Neutrophil (primary cell): ENCODE data around the gene FYCO1.

Experiments used
- H3K27ac ChIP-seq: fragments of 200-600 bp; sonication (generic); 2 replicates; pipeline ENCODE4 v1.5.1; 2016; ENCODE audit warnings: mild to moderate bottlenecking, moderate library complexity
- H3K27me3 ChIP-seq: fragments of 200-600 bp; sonication (generic); 2 replicates; pipeline ENCODE4 v1.6.0; 2016; ENCODE audit warnings: mild to moderate bottlenecking
- H3K36me3 ChIP-seq: fragments of 200-600 bp; sonication (generic); 2 replicates; pipeline ENCODE4 v1.5.1; 2017
- H3K4me1 ChIP-seq, 2 experiments: fragments of 200-600 bp in 1 of 2; sonication (generic) in 1 of 2; 1 replicate in 1 of 2; 2 replicates in 1 of 2; pipeline versions ENCODE4 v1.5.1 to v1.6.1; 2013 to 2016; ENCODE audit warnings: low read depth in 1 of 2, low read length in 1 of 2, mild to moderate bottlenecking in 1 of 2, moderate library complexity in 1 of 2; ENCODE audit not compliant: control insufficient read depth in 1 of 2, insufficient read depth in 1 of 2
- H3K4me3 ChIP-seq, 2 experiments: fragments of 200-600 bp in 1 of 2; sonication (generic) in 1 of 2; 1 replicate in 1 of 2; 2 replicates in 1 of 2; pipeline ENCODE4 v1.5.1; 2013 to 2016; ENCODE audit warnings: low read depth in 1 of 2, low read length in 1 of 2, mild to moderate bottlenecking in 1 of 2, moderate library complexity in 1 of 2
- H3K9me3 ChIP-seq: fragments of 200-600 bp; sonication (generic); 2 replicates; pipeline ENCODE4 v1.5.1; 2016
- CTCF ChIP-seq: fragments of 200-600 bp; sonication (generic); IDR thresholded peaks from 2 replicates; pipeline ENCODE4 v1.5.1; 2016; ENCODE audit warnings: antibody characterized with exemption

The FYCO1 gene

GRCh38 chr3:45968149-45968548 is 27.5 kb downstream of the FYCO1 start:
- H3K4me1 ChIP-seq, result peaks cover 36 to 37% of the 10 kb centered on the region in 2 experiments
- H3K4me3 ChIP-seq, result no peak overlapping the region
- H3K27me3 ChIP-seq, result peaks cover 54% of the 10 kb centered on the region
- no peak for TF ChIP-seq CTCF
- peaks cover 15% of the 10 kb centered on the region for H3K36me3 ChIP-seq
- no peak overlapping the region for H3K27ac ChIP-seq
- no peaks in the 10 kb centered on the region for H3K9me3 ChIP-seq

- Histone ChIP-seq H3K36me3 (peaks cover 15% of the 10 kb centered on the region), H3K4me1 (peaks cover 33% of the 10 kb centered on the region in 2 experiments), H3K27me3 (peaks cover 59% of the 10 kb centered on the region), H3K9me3 (no peaks in the 10 kb centered on the region), H3K4me3 (no peak overlapping the region), H3K27ac (no peak overlapping the region)
- no peak for TF ChIP-seq CTCF
These were observed 27.9 kb downstream of the FYCO1 start for GRCh38 chr3:45967724-45968123.

- no peaks in the 10 kb centered on the region for H3K9me3 ChIP-seq
- H3K36me3 ChIP-seq, result peaks cover 15% of the 10 kb centered on the region
- TF ChIP-seq CTCF, result no peak
- no peak overlapping the region for H3K27ac ChIP-seq
- no peak overlapping the region for H3K4me3 ChIP-seq
- H3K27me3 ChIP-seq, result peaks cover 64% of the 10 kb centered on the region
- H3K4me1 ChIP-seq, result peaks cover 26 to 27% of the 10 kb centered on the region in 2 experiments
These were observed 28.5 kb downstream of the FYCO1 start for GRCh38 chr3:45966950-45967640.

GRCh38 chr3:45966371-45966791 is 29.2 kb downstream of the FYCO1 start:
- no peak overlapping the region for H3K27ac ChIP-seq
- peaks cover 15% of the 10 kb centered on the region for H3K36me3 ChIP-seq
- H3K4me3 ChIP-seq, result no peak overlapping the region
- TF ChIP-seq CTCF, result no peak
- peaks cover 69% of the 10 kb centered on the region for H3K27me3 ChIP-seq
- H3K4me1 ChIP-seq, result peaks cover 19 to 20% of the 10 kb centered on the region in 2 experiments
- H3K9me3 ChIP-seq, result no peaks in the 10 kb centered on the region

DNA sequence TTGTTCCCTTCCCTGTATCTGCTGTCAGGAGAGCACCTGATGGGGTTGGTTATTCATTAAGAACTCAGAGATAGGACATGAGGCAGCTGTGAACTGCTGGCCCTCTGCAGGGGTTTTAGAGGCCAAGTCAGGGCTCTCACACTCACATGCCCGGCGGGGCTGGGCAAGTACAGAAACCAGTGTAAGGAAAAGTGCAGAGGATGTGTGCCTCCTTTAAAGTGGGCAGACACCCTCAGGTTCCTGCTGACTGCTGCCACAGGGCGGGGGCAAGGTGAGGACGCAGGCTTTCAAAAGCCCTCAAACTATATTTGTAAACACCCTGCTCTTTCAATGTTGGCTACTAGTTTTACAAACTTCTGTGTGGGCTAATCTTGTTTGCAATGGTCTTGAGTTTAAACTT is 30.0 kb downstream of the FYCO1 start:
- TF ChIP-seq CTCF, result no peak
- H3K4me3 ChIP-seq, result no peak overlapping the region
- no peak overlapping the region for H3K27ac ChIP-seq
- H3K9me3 ChIP-seq, result no peaks in the 10 kb centered on the region
- peaks cover 18% of the 10 kb centered on the region in 2 experiments for H3K4me1 ChIP-seq
- H3K36me3 ChIP-seq, result peaks cover 15% of the 10 kb centered on the region
- H3K27me3 ChIP-seq, result peaks cover 72% of the 10 kb centered on the region
